HG02973 (cell line): ENCODE measurements around the gene SNRK.
"Not testable (repeated sequence)": the region's sequence is repeated elsewhere in the genome, so short reads cannot be mapped to it uniquely, and the experiment has no call there.

Experiments used
- ATAC-seq: cut with Tn5 transposase; IDR thresholded peaks from one replicate; pipeline ENCODE4 v1.9.1; 2021; ENCODE audit warnings: moderate library complexity; ENCODE audit not compliant: unreplicated experiment

SNRK gene

DNA sequence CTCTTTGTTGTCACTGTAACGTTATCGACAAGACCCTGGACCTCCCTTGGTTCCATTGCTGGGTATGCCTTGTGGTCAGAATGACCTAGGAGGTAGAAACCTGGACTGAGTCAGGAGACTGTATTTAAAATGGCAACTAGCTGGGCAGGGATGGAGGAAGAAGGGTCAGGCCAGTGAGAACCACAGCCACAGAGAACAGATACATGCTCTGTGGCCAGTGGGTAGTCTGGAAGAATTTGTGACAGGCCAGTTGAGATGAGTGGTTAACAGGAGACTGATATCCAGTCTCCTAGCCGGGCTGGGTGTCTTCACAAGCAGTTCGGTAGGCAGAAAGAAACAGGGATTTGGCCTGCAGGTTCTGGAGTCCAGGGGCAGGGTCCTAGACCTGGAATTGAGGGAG lies 58.9 kb downstream of the SNRK start:
- ATAC-seq = no peak

- no peak for ATAC-seq
Measured at GRCh38 chr3:43345877-43346276, 59.5 kb downstream of the SNRK start.

DNA sequence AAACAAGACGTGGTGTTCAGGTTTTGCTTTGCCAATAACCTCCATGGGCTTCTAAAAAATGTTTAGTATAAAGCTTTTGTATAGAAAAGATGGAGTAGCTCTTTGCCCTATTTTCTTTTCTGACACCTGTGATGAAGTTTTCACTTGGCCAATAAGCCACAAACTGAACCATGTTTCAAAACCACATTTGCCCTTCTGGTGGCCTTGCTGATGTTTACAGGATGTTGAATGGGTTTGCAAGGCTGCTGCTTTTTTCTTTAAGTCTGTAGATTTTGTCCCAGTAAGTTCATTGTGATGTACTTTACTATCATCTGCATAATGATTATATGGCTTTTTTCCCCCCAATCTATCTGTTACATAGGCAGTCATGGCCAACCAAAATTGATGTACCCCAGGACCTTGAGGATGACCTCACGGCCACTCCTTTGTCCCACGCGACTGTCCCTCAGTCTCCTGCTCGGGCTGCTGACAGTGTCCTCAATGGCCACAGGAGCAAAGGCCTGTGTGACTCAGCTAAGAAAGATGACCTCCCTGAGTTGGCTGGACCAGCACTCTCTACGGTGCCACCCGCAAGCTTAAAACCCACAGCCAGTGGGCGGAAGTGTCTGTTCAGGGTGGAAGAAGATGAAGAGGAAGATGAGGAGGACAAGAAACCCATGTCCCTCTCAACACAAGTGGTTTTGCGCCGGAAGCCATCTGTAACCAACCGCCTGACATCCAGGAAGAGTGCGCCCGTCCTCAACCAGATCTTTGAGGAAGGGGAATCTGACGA lies 60.8 kb downstream of the SNRK start:
- no peak for ATAC-seq

DNA sequence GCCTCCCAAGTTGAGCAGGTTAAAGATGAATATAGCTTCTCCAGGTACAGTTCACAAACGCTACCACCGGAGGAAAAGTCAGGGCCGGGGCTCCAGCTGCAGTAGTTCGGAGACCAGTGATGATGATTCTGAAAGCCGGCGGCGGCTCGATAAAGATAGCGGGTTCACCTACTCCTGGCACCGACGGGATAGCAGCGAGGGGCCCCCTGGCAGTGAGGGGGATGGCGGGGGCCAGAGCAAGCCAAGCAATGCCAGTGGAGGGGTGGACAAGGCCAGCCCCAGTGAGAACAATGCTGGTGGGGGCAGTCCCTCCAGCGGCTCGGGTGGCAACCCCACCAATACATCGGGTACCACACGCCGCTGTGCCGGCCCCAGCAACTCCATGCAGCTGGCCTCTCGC lies 61.4 kb downstream of the SNRK start:
- no peak for ATAC-seq

DNA sequence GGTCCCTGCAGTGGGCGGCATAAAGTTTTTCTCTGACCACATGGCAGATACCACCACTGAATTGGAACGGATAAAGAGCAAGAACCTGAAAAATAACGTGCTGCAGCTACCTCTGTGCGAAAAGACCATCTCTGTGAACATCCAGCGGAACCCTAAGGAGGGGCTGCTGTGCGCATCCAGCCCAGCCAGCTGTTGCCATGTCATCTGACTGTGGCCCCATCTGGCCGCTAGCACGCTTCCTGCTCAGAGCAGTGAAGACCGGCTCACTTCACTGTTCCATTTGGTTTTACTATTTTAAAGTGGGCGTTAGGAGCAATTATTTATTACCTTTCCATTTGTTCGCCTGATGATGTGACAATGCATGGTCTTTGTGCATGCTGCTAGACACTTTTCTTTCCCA lies 62.0 kb downstream of the SNRK start:
- no peak for ATAC-seq

- ATAC-seq = no peak
Measured at GRCh38 chr3:43348852-43349574, 62.7 kb downstream of the SNRK start.

DNA sequence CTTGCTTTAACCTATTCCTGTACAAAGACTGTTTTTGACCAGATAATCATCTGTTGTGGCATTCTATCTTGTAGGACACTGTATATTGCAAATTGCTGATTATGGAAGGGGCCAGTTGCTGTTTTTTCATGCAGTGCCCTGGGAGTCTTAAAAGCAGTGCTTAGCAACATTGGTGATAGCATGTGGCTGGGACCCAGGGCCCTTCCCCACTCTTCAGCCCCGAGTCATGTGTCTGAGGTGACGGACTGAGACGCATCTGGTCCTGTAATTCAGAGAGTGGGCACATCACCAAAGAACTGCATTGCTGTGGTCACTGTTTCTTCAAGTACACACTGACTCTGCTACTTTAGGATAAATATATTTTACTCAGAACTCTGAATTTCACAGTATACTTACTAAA lies 63.4 kb downstream of the SNRK start:
- no peak for ATAC-seq

GRCh38 chr3:43353393-43353792 lies 67.1 kb downstream of the SNRK start:
- ATAC-seq = no peak

DNA sequence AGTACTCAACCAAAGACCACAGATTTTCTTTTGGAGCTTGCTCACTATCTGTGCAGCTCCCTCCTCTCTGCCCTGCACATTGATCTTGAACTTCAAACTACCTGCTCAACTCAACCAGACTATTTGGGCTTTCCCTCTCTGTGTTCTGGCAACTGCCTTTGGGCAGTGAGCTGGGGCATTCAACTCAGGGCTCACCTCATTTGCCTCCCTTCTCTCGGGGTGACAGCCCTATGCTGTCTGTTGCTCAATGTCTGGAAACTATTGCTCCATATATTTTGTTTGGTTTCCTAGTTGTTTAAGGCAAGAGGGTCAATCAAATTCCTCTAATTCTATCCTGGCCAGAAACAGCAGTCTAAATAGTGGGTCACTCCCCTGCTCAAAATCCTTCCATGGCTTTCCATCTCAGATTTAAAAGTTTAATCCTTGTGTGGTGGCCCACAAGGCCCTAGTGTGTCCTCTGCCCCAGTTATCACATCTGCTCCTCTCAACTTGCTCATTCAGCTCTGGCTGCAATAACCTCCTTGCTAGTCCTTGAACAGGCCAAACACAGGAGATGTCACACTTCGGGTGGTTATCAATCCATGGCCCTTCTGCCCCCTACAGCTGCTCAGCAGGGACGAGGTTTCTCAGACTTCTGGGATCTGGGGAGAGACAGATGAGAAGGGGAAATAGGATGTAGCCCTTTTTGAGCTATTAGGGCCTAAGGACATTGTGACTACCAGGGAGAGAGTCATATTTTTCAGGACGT lies 67.8 kb downstream of the SNRK start:
- ATAC-seq = no peak

DNA sequence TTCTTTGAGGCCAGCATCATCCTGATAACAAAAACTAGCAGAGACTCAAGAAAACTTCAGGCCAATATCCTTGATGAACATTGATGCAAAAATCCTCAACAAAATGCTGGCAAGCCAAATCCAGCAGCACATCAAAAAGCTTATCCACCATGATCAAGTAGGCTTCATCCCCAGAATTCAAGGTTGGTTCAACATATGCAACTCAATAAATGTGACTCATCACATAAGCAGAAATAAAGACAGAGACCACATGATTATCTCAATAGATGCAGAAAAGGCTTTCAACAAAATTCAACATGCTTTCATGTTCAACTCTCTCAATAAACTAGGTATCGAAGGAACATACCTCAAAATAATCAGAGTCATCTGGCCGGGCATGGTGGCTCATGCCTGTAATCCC lies 69.7 kb downstream of the SNRK start:
- ATAC-seq = not testable (repeated sequence)

GRCh38 chr3:43361077-43361476 lies 74.7 kb downstream of the SNRK start:
- ATAC-seq = no peak

GRCh38 chr3:43362183-43362582 lies 75.8 kb downstream of the SNRK start:
- no peak for ATAC-seq

- no peak for ATAC-seq
Measured at GRCh38 chr3:43362961-43363360, 76.6 kb downstream of the SNRK start.

DNA sequence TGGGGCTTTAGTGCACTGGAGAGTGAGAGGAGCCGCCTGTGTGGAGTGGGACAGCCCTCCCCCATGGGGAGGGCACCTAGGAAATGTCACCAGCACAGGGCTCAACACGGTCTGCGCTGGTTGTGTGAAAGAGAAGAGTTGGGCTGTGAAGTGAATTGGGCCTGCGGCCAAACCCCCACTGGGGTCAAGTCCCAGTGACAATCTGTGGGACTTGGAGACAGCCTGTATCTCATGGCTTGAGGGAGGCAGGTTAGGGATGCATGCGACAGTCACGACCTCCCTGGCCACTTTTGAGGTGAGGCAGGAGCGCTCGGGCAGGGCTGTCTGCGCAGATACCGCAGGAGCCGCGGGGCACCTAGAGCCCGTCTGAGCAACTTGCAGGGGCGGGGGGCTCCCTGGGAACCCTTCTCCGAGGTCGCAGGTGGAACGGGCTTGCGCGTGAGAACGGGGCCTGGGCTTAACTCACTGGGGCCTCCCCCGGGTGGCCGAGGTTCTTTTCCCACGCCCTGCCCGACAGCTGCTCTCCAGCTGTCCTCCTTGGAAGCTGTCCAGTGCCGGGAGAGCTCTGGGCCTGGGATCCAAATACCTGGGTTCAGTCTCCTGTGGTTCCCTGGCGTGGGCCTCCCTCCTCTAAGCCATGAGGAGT lies 77.4 kb downstream of the SNRK start:
- ATAC-seq = no peak

- ATAC-seq = no peak
Measured at GRCh38 chr3:43364494-43364893, 78.2 kb downstream of the SNRK start.

DNA sequence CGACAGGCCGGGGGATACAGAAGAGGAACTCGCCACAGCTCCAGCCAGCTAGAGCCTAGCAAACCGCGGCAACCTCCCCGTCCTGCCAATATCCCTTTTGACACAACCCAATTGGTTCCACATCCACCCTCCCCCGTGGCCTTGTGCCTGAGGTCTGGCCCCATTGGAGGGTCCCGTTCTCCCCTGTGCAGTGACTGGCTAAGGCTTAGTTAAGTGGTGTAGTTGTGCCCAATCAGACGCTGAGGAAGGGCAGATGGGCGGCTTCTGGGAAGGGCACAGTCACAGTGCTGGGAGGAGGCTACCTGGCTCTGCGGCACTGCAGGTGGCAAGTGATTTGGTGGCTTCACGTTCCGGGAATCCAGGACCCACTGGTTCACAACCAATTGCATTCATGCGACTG lies 78.6 kb downstream of the SNRK start:
- ATAC-seq = no peak

DNA sequence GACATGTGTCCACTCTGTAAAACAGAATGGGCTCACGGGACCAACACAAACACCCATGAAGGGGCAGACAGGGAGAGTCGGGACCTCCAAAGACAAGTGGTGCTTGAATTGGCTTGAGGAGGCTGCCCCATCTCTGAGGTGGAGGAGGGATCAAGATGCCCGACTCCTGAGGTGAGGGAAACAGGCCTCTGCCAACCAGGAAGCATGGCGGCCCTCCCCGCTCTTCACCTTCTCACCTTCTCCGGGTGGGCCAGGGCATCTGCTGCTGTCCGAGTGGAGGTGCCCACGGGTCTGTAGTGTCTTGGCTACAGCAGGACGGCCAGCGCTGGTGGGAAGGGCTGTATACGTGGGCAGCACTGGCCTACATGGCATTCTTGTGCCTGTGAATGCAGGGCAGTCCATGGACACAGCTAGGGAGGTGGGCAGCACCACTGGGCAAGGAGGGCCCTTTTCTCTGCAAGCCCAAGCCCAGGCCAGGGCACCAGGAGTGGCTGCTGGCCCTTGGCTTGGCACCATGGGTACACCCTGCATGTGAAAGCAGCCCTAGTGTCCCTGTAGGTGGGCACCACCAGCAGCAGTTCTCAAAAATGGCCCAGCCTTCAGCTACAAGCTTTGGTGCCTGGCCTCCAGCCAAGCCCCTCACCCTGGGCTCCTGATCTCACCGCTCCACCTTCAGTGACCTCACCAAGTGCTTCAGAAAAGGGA lies 79.4 kb downstream of the SNRK start:
- ATAC-seq = no peak

- no peak for ATAC-seq
Measured at GRCh38 chr3:43366481-43366880, 80.1 kb downstream of the SNRK start.

GRCh38 chr3:43366885-43367284 lies 80.5 kb downstream of the SNRK start:
- no peak for ATAC-seq

- ATAC-seq = no peak
Measured at GRCh38 chr3:43369404-43370292, 83.3 kb downstream of the SNRK start.
